HG03066 (cell line): ENCODE results near the gene CRELD2.

ENCODE experiments used
- ATAC-seq: cut with Tn5 transposase; IDR thresholded peaks from one replicate; pipeline ENCODE4 v1.9.1; 2021; ENCODE audit warnings: low read depth; ENCODE audit not compliant: unreplicated experiment

The CRELD2 gene

DNA sequence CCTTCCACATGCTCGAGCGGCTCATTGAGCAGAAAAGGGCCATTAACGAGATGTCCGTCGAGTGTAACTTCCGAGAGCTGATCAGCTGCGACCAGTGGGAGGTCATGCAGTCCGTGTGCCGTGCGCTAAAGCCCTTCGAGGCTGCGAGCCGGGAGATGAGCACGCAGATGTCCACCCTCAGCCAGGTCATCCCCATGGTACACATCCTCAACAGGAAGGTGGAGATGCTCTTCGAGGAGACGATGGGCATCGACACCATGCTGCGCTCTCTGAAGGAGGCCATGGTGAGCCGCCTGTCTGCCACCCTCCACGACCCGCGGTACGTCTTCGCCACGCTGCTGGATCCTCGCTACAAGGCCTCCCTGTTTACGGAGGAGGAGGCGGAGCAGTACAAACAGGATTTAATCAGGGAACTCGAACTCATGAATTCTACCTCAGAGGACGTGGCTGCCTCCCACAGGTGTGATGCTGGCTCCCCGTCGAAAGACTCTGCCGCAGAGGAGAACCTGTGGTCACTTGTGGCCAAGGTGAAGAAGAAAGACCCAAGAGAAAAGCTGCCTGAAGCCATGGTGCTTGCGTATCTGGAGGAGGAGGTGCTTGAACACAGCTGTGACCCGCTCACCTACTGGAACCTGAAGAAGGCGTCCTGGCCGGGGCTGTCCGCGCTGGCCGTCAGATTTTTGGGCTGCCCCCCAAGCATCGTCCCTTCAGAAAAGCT is 31.9 kb upstream of the CRELD2 start:
- ATAC-seq: no peak

DNA sequence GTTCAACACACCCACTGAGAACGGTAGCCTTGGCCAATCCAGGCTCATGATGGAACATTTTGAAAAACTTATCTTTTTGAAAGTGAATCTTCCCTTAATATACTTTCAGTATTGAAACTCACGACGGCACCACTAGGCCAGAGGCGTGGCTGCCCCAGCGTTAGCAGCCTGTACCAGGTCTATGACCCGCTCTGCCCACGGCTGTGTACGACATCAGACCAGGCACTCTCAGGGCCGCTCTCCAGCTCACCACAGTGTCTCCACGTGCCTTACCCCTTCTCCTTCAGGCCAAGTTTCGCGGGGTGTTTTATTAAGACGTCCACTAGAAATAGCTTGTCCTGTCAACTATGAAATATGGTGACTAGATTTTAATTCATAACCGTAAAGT is 31.4 kb upstream of the CRELD2 start:
- no peak for ATAC-seq

DNA sequence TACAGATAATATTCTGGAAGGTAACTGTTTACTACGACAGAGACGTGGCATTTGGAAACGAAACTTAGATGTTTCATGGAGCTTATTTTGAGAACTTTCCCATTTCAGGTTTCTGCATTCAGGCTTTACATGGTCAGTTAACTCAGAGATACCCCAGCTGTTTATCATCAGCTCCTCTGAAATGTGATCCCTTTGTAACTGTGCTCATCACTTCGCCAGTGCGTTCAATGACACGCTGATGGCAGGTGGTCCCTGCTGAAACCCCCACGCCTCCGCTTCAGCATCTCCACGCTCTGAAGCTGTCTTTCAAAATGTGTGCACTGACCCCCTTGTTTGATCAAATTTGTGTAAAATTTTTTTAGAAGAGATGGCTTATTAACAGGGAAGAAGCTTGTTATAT is 30.7 kb upstream of the CRELD2 start:
- no peak for ATAC-seq

DNA sequence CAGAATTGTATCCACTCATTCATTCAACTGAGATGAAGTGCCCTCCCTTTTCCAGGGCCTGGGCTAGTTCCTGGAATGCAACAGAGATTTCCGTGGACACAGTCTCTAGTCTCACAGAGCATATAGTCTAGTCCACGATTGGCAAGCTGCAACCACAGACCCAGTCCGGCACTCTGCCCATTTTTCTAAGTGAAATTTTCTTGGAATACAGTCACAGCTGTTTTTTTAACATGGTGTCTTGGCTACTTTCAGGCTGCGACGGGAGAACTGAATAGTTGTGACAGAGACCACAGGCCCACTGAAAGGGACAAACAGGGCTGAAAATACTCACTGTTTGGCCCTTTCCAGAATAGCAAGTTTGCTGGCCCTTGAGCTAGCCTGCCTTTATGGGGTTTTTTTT is 29.4 kb upstream of the CRELD2 start:
- no peak for ATAC-seq

DNA sequence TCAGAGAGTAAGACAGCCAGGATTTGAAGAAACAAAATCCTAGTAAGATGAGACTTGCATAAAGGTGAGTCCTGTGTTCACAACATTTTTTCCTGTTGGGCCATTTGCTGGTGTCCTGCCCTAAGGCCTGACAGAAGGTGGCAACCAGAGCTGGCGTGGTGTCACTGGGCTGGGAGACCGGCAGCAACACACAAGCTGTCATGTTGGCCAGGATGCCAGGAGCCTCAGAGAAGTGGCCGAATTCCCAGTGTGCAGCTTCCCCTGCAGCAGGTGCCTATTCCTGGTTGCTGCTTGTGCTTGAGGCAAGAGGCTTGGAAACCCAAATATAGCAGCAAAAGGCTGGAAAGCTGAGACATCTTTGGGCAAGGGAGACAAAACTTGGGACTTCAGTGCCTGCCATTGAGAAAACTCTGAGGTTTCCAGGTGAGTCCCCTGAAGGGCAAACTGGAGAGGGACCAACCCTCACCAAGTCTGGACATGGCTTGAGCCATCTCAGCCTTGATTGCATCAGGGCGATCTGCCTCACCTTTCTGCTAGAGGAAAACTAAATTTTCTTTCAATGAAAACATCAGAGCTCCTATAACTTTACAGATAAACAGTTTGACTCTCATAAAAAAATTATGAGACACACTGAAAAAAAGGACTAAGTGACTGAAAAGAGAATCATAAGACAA is 26.1 kb upstream of the CRELD2 start:
- no peak for ATAC-seq

DNA sequence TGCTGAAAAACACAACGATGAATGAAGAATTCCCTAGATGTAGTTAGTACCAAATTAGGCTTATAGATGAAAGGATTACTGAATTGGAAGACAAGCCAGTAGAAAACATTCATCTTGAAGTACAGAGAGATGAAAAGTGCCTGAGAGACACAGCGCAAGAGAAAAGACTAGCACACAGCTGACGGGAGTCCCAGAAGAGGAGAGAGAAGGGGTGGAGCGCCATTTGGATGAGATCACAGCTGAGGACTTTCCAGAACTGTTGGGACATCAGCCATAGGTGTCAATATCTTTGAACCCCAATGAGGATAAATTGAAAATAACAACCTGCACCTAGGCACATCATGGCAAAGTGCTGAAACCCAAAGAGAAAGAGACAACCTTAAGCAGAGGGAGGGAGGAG is 25.4 kb upstream of the CRELD2 start:
- ATAC-seq: no peak

DNA sequence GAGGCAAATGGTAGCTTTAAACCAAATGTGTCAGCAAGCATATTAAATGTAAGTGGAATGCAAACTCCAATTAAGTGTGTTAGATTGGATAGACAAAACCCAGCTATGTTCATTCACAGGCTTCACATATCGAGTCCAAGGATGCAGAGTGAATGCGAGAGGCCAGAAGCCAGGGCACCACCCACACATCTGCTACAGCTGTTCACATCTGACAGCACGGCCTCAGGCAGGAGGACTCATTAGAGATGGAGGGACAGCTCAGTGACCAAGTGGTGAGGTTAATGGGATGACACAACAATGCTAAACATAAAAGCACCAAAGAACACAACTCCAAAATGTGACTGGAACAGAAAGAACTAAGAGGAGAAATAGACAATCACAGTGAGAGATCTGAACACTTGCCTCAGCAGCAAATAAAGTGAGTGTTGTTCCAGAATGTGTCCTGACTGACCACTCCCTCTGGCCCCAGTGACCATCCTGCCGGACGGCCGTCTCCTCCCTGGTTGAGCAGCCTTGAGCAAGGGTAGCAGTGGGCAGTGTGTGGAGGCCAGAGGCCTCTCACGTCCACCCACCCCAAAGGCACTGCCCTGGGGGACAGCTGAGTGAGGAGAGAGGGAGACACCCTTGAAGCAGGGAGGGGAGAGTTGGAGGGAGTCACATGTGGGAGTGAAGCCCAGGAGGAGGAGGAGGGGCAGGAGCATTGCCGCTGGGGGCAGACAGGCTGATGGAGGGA is 23.9 kb upstream of the CRELD2 start:
- no peak for ATAC-seq

DNA sequence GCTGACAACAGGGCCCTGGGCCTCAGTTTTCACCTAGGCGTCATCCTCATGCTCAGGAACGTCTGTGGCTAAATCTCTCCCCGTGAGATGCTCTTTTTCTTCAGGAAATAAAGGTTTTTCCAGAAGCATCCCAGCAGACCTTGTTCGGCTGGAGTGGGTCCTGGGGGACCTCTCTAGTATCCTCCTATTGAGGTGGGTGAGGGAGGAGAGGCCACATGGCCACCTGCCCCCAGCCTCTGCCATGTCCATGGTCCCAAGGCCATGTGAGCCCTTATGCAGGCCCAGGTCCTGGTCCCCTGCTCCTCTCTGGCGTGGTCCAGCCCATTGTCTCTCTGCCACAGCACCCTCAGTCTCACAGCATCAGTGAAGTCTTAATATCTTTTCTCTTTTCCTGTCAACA is 22.2 kb upstream of the CRELD2 start:
- ATAC-seq: no peak

DNA sequence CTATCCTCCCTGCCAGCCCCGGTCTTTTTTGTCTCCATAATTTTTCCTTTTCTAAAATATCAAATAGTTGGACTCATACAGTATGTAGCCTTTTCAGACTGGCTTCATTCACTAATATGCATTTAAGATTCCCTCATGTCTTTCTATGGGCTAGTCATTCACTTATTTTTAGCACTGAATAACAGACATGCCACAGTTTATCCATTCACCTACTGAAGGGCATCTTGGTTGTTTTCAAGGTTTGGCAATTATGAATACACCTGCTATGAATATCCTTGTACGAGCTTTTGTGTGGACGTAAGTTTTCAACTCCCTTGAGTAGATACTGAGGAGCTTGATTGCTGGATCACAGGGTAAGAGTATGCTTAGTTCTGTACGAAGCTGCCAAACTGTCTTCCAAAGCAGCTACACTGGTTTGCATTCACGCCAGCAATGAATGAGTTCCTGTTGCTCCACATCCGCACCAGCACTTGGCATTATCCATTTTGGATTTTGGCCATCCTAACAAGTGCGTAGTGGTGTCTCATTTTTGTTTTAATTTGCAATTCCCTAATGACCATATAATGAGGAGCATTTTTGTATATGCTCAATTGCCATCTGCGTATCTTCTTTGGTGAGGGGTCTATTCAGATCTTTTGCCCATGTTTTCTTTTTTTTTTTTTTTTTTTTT is 21.3 kb upstream of the CRELD2 start:
- no peak for ATAC-seq

DNA sequence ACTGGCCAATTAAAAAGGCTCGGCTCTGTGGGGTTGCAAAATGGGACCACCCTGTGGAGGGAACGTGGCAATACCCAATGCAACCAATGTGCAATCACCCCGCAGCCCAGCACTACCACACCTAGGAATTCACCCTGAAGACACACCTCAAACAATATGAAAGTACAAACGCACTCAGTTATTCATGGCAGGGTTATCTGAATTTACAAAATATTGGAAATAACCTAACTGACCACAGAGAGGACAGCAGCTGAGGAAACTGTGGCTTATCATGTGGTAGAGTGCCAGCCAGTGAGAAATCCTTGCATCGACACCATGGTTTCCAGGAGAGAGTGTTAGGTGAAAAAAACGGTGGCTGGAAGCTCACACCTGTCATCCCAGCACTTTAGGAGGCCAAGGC is 18.9 kb upstream of the CRELD2 start:
- ATAC-seq: no peak

DNA sequence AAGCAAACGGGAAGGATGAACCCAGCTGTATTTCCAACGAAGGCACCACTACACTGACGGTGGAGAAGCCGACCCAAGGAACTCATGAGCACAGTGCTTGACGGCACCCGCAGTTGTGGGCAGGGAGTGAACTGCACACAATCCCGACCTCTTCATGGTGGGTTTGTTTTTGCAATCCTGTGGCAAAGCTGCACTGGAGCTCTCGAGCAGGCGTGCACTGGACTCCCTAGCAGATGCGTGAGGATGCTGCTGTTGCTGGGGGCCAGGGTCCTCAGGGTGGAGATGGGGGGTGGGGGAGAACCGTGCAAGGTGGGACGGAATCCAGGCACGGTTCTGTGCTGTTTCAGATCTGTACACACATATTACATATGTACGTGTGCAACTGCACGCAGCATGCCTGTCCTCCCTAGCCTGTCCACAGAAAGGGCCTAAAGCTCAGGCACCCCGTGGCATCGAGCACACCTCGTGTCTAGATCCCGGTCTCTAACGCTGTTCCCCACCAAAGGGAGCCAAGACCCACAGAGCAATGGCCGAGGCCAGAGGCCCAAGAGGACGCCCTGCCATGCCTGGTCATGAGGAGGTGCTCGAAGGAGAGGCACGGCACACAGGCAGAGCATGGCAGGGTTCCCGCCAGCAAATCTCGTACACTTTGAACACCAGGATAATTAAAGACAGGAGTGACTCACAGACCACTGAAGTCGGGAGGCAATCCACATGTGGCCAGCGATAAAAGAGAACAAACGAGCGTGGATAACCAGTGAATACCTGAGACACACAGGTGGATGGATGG is 17.8 kb upstream of the CRELD2 start:
- no peak for ATAC-seq

DNA sequence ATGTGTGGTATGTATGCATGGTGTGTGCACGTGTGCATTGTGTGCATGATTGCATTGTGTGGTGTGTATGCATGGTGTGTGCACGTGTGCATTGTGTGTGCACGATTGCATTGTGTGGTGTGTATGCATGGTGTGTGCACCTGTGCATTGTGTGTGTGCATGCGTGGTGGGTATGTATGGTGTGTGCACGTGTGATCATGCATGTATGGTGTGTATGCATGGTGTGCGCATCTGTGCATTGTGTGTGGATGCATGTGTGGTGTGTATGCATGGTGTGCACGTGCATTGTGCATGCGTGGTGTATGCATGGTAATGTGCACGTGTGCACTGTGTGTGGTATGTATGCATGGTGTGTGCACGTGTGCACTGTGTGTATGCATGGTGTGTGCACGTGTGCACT is 17.0 kb upstream of the CRELD2 start:
- no peak for ATAC-seq

DNA sequence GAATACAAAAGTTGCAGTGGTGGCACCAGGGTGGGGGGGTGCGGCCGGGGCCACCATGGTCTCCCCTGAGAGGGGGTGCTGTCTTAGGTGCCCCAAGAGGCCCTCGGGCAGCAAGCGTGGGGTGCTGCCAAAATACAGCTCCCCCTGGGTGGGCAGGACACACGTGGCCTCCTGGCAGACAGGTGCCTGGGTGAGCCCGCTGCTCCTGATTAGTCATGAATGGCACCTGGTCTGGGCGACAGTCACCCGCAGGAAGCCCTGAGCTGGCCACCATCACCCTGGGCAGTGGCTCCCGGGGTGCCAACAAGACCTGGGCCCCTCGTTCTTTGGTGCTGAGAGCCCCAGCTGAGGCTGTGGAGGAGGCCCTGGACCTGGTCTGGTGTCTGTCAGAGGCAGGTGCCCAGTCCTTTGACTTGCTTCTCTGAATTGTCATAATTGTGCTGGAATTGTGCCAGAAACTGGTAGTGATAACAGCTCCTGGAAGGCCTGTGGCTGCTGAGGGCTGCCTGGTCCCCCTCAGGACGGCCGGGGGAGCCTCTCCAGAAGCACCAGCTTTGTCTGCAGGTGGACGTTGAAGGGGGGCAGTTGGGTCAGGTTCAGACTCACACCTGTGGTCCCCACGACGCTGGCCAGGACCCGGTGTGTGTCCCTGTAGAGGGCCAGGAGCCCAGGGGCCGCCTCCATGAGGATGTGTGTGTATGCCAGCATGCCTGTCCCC is 15.0 kb upstream of the CRELD2 start:
- ATAC-seq: no peak

DNA sequence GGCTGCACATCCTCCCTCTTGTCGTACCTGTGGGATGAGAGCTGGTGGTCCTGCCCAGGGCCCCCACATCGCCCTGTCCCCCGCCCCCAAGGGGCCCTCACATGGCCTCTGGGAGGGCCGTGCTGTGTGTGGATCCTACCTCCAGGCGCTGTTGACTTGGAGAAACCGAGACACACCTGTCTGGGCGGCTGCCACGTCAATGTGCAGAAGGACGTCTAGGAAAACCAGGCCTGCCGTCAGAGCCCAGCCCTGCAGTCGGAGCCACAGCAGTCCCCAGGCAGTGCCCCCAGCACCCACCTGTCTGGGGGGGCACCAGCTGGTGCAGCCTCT is 14.4 kb upstream of the CRELD2 start:
- no peak for ATAC-seq

DNA sequence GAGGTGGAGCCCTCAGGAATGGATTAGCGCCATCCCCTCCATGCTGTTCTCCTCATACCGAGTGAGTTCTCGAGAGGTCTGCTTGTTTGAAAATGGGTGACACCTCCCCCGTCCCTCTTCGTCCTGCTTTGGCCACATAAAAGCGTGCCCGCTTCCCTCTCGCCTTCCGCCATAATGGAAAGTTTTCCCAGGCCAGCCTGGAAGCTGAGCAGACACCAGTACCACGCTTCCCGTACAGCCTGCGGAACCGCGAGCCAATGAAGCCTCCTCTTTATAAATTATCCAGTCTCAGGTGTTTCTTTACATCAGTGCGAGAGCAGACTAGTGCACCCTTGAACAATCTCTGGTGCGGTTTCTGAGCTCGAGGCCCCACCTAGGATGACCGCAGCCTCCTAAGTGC is 13.0 kb upstream of the CRELD2 start:
- ATAC-seq: no peak

DNA sequence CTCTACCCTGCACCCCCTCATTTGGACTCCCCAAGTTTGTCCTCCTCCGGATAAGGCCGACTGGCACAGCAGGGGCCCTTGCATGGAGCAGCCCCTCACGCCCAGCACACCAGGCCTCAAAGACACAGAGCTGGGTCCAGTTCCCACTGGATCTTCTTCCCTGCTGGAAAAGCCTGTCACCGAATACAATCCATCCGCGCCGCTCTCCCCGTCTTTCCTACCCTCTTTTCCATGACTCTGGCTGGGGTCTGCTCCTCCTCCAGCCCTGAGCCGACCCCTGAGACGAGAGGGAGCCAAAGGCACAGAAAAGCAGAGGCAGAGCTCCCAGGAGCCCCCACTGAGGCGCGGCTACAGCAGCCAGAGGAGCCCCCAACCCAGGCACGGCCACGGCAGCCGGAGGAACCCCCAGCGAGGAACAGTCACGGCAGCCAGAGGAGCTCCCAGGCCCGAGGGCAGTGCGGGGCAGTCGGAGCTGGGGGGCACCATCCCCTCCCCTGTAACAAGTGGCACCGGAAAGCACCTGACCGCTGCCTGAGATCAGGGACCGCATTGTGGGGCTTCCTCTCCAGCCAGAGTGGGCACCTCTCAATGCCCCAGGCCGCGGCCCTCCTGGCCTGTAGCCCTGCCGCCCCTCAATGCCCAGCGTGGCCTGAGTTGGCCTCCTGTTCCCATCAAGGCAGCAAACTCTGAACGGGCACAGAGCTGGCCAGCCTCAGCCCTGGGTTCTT is 12.2 kb upstream of the CRELD2 start:
- no peak for ATAC-seq

DNA sequence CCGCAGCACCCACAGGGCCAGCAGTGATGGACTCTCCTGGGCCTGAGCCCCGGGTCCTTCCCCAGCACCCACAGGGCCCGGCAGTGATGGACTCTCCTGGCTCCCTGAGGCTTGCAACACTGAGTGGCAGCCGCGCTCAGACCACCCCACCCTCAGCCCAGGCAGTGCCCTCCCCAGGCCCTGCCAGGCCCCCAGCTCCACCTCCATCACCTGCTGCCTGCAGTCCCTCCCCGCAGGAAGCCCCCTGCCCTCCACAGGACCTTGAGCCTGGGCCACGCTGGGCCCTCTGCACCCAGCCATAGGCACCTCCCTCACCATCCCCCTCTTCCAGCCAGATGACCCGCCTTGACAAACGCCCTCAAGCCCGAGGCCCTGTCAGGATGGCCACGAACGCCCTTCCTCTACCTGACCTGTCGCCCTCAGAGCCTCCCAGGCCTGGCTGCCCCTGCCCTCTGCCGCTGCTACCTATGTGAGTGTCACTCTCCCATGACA is 11.6 kb upstream of the CRELD2 start:
- ATAC-seq: no peak

DNA sequence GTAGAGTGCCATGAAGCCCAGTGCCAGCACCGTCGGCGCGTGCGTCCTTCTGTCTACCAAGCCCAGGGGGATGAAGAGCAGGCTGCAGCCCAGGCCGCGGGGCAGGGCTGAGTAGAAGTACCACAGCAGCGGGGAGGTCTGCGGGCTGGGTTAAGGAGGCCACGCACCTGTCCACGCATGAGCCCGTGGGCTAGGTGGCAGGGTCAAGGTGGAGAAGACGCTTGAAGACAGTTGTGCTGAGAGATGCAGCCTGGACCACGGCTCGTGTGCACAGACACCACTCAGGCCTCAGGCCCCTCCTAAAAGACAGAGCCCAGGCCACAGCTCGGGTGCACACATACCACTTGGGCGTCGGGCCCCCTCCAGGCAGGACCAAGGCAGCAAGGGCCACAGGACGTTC is 10.6 kb upstream of the CRELD2 start:
- no peak for ATAC-seq

DNA sequence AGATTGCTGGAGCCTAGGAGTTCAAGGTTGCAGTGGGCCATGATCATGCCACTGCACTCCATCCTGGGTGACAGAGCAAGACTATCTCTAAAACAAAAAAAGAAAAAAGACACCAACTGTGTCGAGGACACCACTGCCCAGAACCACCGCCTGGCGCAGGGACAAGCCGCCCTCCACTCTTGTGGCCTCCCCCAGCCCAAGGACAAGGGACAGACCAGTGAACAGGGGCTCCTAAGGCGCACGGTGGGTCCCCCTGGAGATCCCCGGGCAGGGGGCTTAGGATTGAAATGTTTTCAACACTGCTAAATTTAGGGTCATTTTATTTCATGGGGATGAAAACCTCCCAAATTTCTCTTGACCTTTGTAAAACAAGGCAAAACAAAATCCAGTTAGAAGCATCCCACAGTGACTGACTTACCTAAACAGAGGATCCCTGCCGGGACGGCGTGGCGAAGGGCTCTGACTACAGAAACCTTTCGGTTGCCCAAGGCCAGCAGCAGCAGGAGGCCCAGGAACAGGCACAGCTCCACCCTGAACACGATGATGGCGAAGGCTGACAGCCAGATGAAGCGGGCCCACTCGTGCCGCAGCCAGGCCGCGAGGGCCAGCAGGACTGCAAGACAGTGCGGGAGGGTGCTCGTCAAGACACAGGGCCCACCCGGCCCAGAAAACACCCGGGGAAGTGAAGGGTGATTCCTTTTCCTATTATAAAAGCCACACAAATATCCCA is 8.8 kb upstream of the CRELD2 start:
- ATAC-seq: no peak
